Osteocyte (in vitro differentiated cells): ENCODE data around the gene SECISBP2. TPM values are rescaled to one million over a fixed set of nuclear protein-coding genes. Genes with fewer than 3 reads are reported as not detected.

ENCODE experiments used
- DNase-seq: peaks from one replicate; pipeline ENCODE4 v3.0.0; 2021; ENCODE audit warnings: mixed read lengths; ENCODE audit not compliant: unreplicated experiment; ENCODE audit errors: extremely low spot score
- H3K27ac Mint-ChIP-seq: one replicate; pipeline ENCODE4 v1.8.0; 2021; ENCODE audit warnings: mild to moderate bottlenecking, mixed read lengths; ENCODE audit not compliant: unreplicated experiment
- H3K27me3 Mint-ChIP-seq: one replicate; pipeline ENCODE4 v1.8.0; 2021; ENCODE audit warnings: mixed read lengths; ENCODE audit not compliant: unreplicated experiment
- H3K36me3 Mint-ChIP-seq: one replicate; pipeline ENCODE4 v1.8.0; 2021; ENCODE audit warnings: mixed read lengths; ENCODE audit not compliant: unreplicated experiment
- H3K4me1 Mint-ChIP-seq: one replicate; pipeline ENCODE4 v1.8.0; 2021; ENCODE audit warnings: mixed read lengths; ENCODE audit not compliant: unreplicated experiment
- H3K4me3 Mint-ChIP-seq: one replicate; pipeline ENCODE4 v1.8.0; 2021; ENCODE audit warnings: mild to moderate bottlenecking, moderate library complexity, mixed read lengths; ENCODE audit not compliant: unreplicated experiment
- H3K9me3 Mint-ChIP-seq: one replicate; pipeline ENCODE4 v1.8.0; 2021; ENCODE audit warnings: mixed read lengths; ENCODE audit not compliant: unreplicated experiment
- total RNA-seq: library from RNA; stranded (reverse); gene quantifications from 2 replicates; pipeline ENCODE4 v1.2.1, GENCODE V29; 2021
- TF ChIP-seq, protein P1 (sequence below): fragments of 200-600 bp; sonication (generic); IDR thresholded peaks from 2 replicates; pipeline ENCODE4 v1.5.0; 2021; ENCODE audit warnings: antibody characterized with exemption, mild to moderate bottlenecking, moderate library complexity

The SECISBP2 gene
- total RNA-seq, 1 donor from 2014 or later, result 31.5 TPM

DNA sequence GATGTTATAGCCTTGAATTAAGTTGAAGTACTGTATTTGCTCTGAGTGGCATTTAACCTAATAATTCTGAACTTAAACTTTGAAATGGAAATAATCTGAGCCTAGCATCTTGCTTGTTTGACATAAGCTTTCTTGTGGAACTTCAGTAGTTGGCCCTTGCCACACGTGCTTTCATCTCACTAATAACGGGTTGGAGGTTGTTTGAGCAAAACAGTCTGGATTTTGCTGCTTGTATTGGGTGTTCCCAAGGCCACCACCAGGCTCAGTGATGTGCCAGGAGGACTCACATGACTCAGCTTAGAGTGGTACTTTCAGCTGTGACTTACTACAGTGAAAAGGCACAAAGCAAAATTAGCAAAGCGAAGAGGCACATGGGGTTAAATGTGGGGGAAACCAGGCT is 35.7 kb downstream of the SECISBP2 start:
- Mint-ChIP-seq H3K27ac (no peak overlapping the region), H3K9me3 (no peaks in the 10 kb centered on the region), H3K4me1 (no peaks in the 10 kb centered on the region), H3K4me3 (no peak overlapping the region), H3K27me3 (no peaks in the 10 kb centered on the region), H3K36me3 (peaks cover 76% of the 10 kb centered on the region)
- no peak for DNase-seq
- TF ChIP-seq, protein P1, sequence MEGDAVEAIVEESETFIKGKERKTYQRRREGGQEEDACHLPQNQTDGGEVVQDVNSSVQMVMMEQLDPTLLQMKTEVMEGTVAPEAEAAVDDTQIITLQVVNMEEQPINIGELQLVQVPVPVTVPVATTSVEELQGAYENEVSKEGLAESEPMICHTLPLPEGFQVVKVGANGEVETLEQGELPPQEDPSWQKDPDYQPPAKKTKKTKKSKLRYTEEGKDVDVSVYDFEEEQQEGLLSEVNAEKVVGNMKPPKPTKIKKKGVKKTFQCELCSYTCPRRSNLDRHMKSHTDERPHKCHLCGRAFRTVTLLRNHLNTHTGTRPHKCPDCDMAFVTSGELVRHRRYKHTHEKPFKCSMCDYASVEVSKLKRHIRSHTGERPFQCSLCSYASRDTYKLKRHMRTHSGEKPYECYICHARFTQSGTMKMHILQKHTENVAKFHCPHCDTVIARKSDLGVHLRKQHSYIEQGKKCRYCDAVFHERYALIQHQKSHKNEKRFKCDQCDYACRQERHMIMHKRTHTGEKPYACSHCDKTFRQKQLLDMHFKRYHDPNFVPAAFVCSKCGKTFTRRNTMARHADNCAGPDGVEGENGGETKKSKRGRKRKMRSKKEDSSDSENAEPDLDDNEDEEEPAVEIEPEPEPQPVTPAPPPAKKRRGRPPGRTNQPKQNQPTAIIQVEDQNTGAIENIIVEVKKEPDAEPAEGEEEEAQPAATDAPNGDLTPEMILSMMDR, result no peak

DNA sequence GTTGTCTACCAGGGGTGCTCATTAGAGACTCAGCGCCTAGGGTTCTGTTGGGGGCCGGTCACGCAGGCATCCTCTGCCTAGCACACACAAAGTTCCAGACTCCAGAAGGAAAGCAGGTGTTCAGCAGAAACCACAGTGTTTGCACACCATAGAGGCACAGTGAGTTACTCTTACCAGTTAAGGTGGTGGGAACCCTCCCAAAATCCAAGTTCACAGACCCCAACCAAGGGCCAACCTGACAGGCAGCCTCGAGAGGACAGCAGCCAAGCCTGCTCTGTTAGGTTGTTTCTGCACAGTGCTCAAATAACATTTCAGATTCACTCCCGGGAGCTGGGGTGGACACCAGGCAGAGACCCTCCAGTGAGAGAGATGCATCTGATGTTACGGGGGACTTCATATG is 36.2 kb downstream of the SECISBP2 start:
- TF ChIP-seq, protein P1, result no peak
- H3K9me3 Mint-ChIP-seq, result no peaks in the 10 kb centered on the region
- peaks cover 78% of the 10 kb centered on the region for H3K36me3 Mint-ChIP-seq
- no peak overlapping the region for H3K4me3 Mint-ChIP-seq
- DNase-seq, result peak; percentile 59
- H3K27ac Mint-ChIP-seq, result no peak overlapping the region
- no peaks in the 10 kb centered on the region for H3K4me1 Mint-ChIP-seq
- no peaks in the 10 kb centered on the region for H3K27me3 Mint-ChIP-seq

DNA sequence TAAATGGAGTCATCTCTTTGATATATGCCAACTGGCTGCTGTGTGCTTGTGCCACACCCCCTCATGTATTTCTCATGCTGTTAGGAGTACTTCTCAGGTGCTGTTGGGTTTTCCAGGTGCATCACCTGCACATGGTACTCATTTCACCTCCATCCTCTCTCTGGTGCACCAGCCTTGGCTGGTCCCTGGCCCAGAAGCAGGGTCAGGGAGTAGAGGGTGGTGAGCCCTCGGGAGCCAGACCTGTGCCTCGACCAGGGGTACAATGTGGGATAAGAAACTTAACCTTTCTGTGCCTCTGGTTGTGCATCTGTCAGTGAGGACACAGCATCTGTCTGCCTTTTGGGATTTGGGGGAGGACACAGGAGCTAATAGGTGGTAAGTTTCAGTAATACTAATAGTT is 38.5 kb downstream of the SECISBP2 start:
- Mint-ChIP-seq H3K27ac (no peak overlapping the region), H3K4me1 (no peaks in the 10 kb centered on the region), H3K4me3 (no peak overlapping the region), H3K36me3 (peaks cover 78% of the 10 kb centered on the region), H3K27me3 (no peaks in the 10 kb centered on the region), H3K9me3 (no peaks in the 10 kb centered on the region)
- TF ChIP-seq, protein P1, result no peak
- DNase-seq, result peak; percentile 71

DNA sequence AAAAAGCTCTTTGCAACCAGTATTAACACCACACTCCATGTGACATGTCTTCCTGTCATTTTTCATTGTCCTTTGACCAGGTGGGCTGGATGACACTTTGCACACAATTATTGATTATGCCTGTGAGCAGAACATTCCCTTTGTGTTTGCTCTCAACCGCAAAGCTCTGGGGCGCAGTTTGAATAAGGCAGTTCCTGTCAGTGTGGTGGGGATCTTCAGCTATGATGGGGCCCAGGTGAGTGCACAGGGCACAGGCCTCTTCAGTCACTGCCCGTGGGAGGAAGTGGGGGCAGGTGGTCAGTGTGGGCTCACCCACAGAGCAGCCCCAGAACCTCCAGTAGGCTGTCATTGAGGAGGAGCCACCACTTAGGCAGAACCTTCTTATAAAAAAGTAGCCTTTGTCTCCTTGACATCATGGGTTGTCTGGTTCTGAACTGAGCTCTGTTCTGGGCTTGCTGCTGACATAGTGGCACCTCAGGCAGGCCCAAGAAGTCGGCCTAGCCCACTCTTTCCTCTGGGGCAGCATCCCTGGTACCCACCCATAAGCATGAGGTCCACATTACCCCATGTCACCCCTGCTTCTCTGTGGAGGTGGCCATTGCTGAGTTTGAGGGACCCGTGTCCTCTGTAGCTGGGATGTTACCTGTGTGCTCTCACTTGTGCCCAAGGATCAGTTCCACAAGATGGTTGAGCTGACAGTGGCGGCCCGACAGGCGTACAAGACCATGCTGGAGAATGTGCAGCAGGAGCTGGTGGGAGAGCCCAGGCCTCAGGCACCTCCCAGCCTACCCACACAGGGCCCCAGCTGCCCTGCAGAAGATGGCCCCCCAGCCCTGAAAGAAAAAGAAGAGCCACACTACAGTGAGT is 39.3 kb downstream of the SECISBP2 start:
- Mint-ChIP-seq H3K9me3 (no peaks in the 10 kb centered on the region), H3K27me3 (no peaks in the 10 kb centered on the region), H3K36me3 (peaks cover 73% of the 10 kb centered on the region), H3K4me3 (no peak overlapping the region), H3K4me1 (no peaks in the 10 kb centered on the region), H3K27ac (no peak overlapping the region)
- TF ChIP-seq, protein P1, result no peak
- DNase-seq, result peak; percentile 73

DNA sequence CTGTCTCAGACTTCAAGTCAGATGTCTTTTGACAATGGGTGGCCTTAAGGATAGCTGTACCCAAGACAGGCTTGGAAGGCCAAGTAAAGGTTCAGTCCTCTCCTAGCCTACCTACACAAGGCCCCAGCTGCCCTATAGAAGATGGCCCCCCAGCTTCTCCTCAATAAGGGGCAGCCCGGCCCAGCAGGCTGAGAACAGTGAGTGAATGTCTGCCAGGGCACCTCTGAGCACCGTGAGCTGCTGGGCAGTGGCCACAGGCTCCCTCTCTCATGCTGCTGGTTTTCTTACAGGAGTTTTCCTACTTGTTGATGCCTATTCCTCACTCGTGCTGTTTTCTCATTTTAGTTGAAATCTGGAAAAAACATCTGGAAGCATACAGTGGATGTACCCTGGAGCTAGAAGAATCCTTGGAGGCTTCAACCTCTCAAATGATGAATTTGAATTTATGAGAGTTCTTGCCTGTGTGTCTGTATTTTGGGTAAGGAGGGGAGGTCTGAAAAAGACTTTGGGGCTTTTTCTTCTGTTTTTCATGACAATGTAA is 40.1 kb downstream of the SECISBP2 start:
- Mint-ChIP-seq H3K36me3 (peaks cover 70% of the 10 kb centered on the region), H3K9me3 (no peaks in the 10 kb centered on the region), H3K27ac (no peak overlapping the region), H3K27me3 (no peaks in the 10 kb centered on the region), H3K4me1 (no peaks in the 10 kb centered on the region), H3K4me3 (no peak overlapping the region)
- no peak for DNase-seq
- TF ChIP-seq, protein P1, result no peak
